HCT116 (cell line): ENCODE results near the gene FKBP7.
"Not testable (repeated sequence)": the region's sequence is repeated elsewhere in the genome, so short reads cannot be mapped to it uniquely, and the experiment has no call there.

Experiments used
- CBX3 ChIP-seq: IDR thresholded peaks from 2 replicates; pipeline ENCODE4 v1.6.1; 2012; ENCODE audit warnings: low read depth
- EGR1 ChIP-seq: IDR thresholded peaks from 2 replicates; pipeline ENCODE4 v1.6.1; 2012; ENCODE audit warnings: low read depth
- EZH2 ChIP-seq: fragments of 200-600 bp; sonication (generic); IDR thresholded peaks from 2 replicates; pipeline ENCODE4 v1.6.1; 2017; ENCODE audit warnings: antibody characterized with exemption, mixed run types
- POLR2A ChIP-seq: IDR thresholded peaks from 2 replicates; pipeline ENCODE4 v1.7.0; 2011; ENCODE audit warnings: borderline replicate concordance; ENCODE audit not compliant: insufficient read depth, insufficient read length; ENCODE audit errors: extremely low read depth
- SIN3A ChIP-seq: IDR thresholded peaks from 2 replicates; pipeline ENCODE4 v1.6.1; 2012; ENCODE audit warnings: low read depth
- SRF ChIP-seq: IDR thresholded peaks from 2 replicates; pipeline ENCODE4 v1.6.1; 2012; ENCODE audit warnings: low read depth
- YY1 ChIP-seq: IDR thresholded peaks from 2 replicates; pipeline ENCODE4 v1.6.1; 2011; ENCODE audit warnings: low read length, low read depth, moderate library complexity, mild to moderate bottlenecking; ENCODE audit not compliant: insufficient replicate concordance; ENCODE audit errors: extremely low read depth
- ZFX ChIP-seq: fragments of 450-650 bp; IDR thresholded peaks from 2 replicates; pipeline ENCODE4 v1.6.1; 2017
- TF ChIP-seq, protein P1 (sequence below): IDR thresholded peaks from 2 replicates; pipeline ENCODE4 v1.6.1; 2012
- TF ChIP-seq, protein P2 (sequence below), 3 experiments: fragments of 200-600 bp in 1 of 3; sonication (generic) in 1 of 3; IDR thresholded peaks in 2 of 3; conservative IDR thresholded peaks in 1 of 3; 2 replicates each; pipeline ENCODE4 v1.5.1; 2012 to 2017; ENCODE audit warnings: low read depth in 2 of 3, low read length in 2 of 3, antibody characterized with exemption in 1 of 3, borderline replicate concordance in 1 of 3, control low read depth in 1 of 3, mild to moderate bottlenecking in 1 of 3, mixed read lengths in 1 of 3, mixed run types in 1 of 3, moderate library complexity in 1 of 3; ENCODE audit not compliant: insufficient read depth in 1 of 3
- TF ChIP-seq, protein P3 (sequence below): IDR thresholded peaks from 2 replicates; pipeline ENCODE4 v1.6.1; 2012
- TF ChIP-seq, protein P4 (sequence below): IDR thresholded peaks from 2 replicates; pipeline ENCODE4 v1.6.1; 2012; ENCODE audit warnings: low read depth

DNA sequence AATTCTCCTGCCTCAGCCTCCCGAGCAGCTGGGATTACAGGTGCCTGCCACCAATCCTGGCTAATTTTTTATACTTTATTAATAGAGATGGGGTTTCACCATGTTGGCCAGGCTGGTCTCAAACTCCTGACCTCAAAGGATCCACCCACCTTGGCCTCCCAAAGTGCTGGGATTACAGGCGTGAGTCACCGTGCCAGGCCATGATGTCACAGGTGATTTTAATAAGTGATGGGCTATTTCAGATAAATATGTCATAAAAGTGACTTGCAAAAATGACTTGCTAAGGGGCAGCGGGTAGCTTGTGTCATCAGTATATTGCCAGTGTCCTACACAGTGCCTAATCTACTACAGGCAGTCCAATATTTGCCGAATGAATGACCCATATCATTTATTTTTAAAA, 7.1 kb downstream of the FKBP7 start:
- not testable (repeated sequence) for TF ChIP-seq ZFX, YY1, SIN3A, EZH2, EGR1, CBX3, POLR2A, SRF
- TF ChIP-seq, protein P1, sequence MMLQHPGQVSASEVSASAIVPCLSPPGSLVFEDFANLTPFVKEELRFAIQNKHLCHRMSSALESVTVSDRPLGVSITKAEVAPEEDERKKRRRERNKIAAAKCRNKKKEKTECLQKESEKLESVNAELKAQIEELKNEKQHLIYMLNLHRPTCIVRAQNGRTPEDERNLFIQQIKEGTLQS = not testable (repeated sequence)
- TF ChIP-seq, protein P2, sequence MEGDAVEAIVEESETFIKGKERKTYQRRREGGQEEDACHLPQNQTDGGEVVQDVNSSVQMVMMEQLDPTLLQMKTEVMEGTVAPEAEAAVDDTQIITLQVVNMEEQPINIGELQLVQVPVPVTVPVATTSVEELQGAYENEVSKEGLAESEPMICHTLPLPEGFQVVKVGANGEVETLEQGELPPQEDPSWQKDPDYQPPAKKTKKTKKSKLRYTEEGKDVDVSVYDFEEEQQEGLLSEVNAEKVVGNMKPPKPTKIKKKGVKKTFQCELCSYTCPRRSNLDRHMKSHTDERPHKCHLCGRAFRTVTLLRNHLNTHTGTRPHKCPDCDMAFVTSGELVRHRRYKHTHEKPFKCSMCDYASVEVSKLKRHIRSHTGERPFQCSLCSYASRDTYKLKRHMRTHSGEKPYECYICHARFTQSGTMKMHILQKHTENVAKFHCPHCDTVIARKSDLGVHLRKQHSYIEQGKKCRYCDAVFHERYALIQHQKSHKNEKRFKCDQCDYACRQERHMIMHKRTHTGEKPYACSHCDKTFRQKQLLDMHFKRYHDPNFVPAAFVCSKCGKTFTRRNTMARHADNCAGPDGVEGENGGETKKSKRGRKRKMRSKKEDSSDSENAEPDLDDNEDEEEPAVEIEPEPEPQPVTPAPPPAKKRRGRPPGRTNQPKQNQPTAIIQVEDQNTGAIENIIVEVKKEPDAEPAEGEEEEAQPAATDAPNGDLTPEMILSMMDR (IDR thresholded peaks at IDR 0.05 in 2 of 3, conservative IDR thresholded peaks at IDR 0.05 in 1 of 3; ENCODE audit: borderline replicate concordance in 1 of 3, insufficient read depth in 1 of 3, low read depth in 2 of 3, low read length in 2 of 3) = not testable (repeated sequence)
- TF ChIP-seq, protein P3, sequence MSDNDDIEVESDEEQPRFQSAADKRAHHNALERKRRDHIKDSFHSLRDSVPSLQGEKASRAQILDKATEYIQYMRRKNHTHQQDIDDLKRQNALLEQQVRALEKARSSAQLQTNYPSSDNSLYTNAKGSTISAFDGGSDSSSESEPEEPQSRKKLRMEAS = not testable (repeated sequence)
- TF ChIP-seq, protein P4, sequence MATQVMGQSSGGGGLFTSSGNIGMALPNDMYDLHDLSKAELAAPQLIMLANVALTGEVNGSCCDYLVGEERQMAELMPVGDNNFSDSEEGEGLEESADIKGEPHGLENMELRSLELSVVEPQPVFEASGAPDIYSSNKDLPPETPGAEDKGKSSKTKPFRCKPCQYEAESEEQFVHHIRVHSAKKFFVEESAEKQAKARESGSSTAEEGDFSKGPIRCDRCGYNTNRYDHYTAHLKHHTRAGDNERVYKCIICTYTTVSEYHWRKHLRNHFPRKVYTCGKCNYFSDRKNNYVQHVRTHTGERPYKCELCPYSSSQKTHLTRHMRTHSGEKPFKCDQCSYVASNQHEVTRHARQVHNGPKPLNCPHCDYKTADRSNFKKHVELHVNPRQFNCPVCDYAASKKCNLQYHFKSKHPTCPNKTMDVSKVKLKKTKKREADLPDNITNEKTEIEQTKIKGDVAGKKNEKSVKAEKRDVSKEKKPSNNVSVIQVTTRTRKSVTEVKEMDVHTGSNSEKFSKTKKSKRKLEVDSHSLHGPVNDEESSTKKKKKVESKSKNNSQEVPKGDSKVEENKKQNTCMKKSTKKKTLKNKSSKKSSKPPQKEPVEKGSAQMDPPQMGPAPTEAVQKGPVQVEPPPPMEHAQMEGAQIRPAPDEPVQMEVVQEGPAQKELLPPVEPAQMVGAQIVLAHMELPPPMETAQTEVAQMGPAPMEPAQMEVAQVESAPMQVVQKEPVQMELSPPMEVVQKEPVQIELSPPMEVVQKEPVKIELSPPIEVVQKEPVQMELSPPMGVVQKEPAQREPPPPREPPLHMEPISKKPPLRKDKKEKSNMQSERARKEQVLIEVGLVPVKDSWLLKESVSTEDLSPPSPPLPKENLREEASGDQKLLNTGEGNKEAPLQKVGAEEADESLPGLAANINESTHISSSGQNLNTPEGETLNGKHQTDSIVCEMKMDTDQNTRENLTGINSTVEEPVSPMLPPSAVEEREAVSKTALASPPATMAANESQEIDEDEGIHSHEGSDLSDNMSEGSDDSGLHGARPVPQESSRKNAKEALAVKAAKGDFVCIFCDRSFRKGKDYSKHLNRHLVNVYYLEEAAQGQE = not testable (repeated sequence)
